HEK293T (cell line): Measurements from ENCODE around the gene MED26.

Source experiments
- ELF4 ChIP-seq: fragments of 450-650 bp; IDR thresholded peaks from 2 replicates; pipeline ENCODE4 v1.6.1; 2017; ENCODE audit warnings: antibody characterized with exemption
- NFRKB ChIP-seq: fragments of 450-650 bp; IDR thresholded peaks from 2 replicates; pipeline ENCODE4 v1.6.1; 2016; ENCODE audit warnings: mild to moderate bottlenecking, moderate library complexity
- SP1 ChIP-seq: fragments of 450-650 bp; IDR thresholded peaks from 2 replicates; pipeline ENCODE4 v1.6.1; 2017
- SUZ12 ChIP-seq: fragments of 450-650 bp; IDR thresholded peaks from 2 replicates; pipeline ENCODE4 v1.6.1; 2016; ENCODE audit warnings: mild to moderate bottlenecking
- TARDBP ChIP-seq: fragments of 450-650 bp; IDR thresholded peaks from 2 replicates; pipeline ENCODE4 v1.6.1; 2016
- ZNF384 ChIP-seq: fragments of 450-650 bp; IDR thresholded peaks from 2 replicates; pipeline ENCODE4 v1.6.1; 2016

GRCh38 chr19:16670291-16670690, 42.3 kb upstream of the MED26 start:
- TF ChIP-seq TARDBP, result no peak
- no peak for TF ChIP-seq ZNF384
- no peak for TF ChIP-seq NFRKB
- TF ChIP-seq ELF4, result no peak
- no peak for TF ChIP-seq SP1
- no peak for TF ChIP-seq SUZ12
